Chondrocyte (in vitro differentiated cells): ENCODE data around the gene RALY. TPM values are rescaled to one million over a fixed set of nuclear protein-coding genes. Genes with fewer than 3 reads are reported as not detected.

Source experiments
- DNase-seq: peaks from one replicate; pipeline ENCODE4 v3.0.0; 2021; ENCODE audit warnings: mixed read lengths, low spot score
- H3K27ac Mint-ChIP-seq: one replicate; pipeline ENCODE4 v1.8.0; 2021; ENCODE audit warnings: mild to moderate bottlenecking, moderate library complexity, mixed read lengths; ENCODE audit not compliant: unreplicated experiment
- H3K27me3 Mint-ChIP-seq: 2 replicates; pipeline ENCODE4 v1.8.0; 2021; ENCODE audit warnings: low read depth, mixed read lengths
- H3K36me3 Mint-ChIP-seq: 2 replicates; pipeline ENCODE4 v1.8.0; 2021; ENCODE audit warnings: low read depth, mixed read lengths
- H3K4me1 Mint-ChIP-seq: 2 replicates; pipeline ENCODE4 v1.8.0; 2021; ENCODE audit warnings: low read depth, mild to moderate bottlenecking, mixed read lengths
- H3K4me3 Mint-ChIP-seq: one replicate; pipeline ENCODE4 v1.8.0; 2021; ENCODE audit warnings: mild to moderate bottlenecking, moderate library complexity, mixed read lengths; ENCODE audit not compliant: unreplicated experiment
- H3K9me3 Mint-ChIP-seq: 2 replicates; pipeline ENCODE4 v1.8.0; 2021; ENCODE audit warnings: low read depth, mixed read lengths
- total RNA-seq: library from RNA; stranded (reverse); gene quantifications from 3 replicates; pipeline ENCODE4 v1.2.1, GENCODE V29; 2021
- TF ChIP-seq, protein P1 (sequence below): fragments of 200-600 bp; sonication (generic); IDR thresholded peaks from 2 replicates; pipeline ENCODE4 v1.5.0; 2021; ENCODE audit warnings: antibody characterized with exemption, mild to moderate bottlenecking, moderate library complexity

Gene RALY
- total RNA-seq, 1 donor from 2014 or later: 169 TPM

DNA sequence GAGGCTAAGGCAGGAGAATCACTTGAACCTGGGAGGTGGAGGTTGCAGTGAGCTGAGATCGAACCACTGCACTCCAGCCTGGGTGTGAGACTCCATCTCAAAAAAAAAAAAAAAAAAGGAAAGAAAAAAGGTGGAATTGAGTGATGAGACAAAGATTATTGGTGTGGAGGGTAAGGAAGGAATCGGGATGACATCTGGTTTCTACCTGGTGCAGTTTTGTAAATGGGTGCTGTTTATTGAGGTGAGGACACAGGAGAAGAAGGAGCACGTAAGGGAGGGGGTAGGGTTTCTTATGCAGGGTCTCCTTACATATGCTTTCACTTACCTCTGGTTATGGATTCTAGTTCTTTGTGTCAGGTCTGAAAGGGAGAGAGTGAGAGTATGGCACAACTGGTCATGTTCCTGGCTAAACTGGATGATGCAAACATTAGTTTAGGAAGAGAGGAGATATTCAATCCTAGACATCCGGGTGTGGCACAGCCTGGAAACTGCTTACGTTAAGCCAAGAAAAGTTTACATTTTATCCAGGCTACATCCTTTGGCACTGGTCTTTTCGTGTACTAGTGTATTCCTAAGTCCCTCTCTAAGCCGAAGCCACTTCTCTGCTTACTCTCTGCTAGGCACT lies 5.4 kb downstream of the RALY start:
- Mint-ChIP-seq H3K27me3 (no peaks in the 10 kb centered on the region), H3K36me3 (peaks cover 2% of the 10 kb centered on the region), H3K27ac (peak overlapping the region; percentile 18), H3K4me3 (no peak overlapping the region), H3K9me3 (no peaks in the 10 kb centered on the region), H3K4me1 (peaks cover 68% of the 10 kb centered on the region)
- TF ChIP-seq, protein P1, sequence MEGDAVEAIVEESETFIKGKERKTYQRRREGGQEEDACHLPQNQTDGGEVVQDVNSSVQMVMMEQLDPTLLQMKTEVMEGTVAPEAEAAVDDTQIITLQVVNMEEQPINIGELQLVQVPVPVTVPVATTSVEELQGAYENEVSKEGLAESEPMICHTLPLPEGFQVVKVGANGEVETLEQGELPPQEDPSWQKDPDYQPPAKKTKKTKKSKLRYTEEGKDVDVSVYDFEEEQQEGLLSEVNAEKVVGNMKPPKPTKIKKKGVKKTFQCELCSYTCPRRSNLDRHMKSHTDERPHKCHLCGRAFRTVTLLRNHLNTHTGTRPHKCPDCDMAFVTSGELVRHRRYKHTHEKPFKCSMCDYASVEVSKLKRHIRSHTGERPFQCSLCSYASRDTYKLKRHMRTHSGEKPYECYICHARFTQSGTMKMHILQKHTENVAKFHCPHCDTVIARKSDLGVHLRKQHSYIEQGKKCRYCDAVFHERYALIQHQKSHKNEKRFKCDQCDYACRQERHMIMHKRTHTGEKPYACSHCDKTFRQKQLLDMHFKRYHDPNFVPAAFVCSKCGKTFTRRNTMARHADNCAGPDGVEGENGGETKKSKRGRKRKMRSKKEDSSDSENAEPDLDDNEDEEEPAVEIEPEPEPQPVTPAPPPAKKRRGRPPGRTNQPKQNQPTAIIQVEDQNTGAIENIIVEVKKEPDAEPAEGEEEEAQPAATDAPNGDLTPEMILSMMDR: no peak
- DNase-seq: no peak

DNA sequence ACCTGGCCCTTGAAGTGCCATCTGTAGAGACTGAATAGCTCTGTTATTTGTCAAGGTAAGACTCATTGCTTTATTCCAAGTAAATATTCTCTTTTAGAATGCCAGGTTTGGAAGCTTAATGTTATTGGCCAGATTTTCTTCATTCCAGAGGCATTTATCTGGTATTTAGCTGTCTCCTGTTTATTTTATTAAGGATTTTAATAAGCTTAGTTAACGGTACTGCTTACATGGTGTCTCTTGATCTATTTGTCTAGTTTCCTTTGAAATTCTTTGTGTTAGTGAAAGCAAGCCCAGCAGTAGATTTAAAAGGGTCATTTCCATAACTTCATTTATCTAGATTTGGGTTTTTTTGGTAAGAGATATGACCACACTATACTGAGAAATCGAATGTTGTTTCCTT lies 7.7 kb downstream of the RALY start:
- no peak overlapping the region for H3K27ac Mint-ChIP-seq
- H3K4me1 Mint-ChIP-seq: peaks cover 56% of the 10 kb centered on the region
- TF ChIP-seq, protein P1: no peak
- no peak for DNase-seq
- peaks cover 2% of the 10 kb centered on the region for H3K36me3 Mint-ChIP-seq
- H3K9me3 Mint-ChIP-seq: no peaks in the 10 kb centered on the region
- H3K4me3 Mint-ChIP-seq: no peak overlapping the region
- H3K27me3 Mint-ChIP-seq: no peaks in the 10 kb centered on the region

DNA sequence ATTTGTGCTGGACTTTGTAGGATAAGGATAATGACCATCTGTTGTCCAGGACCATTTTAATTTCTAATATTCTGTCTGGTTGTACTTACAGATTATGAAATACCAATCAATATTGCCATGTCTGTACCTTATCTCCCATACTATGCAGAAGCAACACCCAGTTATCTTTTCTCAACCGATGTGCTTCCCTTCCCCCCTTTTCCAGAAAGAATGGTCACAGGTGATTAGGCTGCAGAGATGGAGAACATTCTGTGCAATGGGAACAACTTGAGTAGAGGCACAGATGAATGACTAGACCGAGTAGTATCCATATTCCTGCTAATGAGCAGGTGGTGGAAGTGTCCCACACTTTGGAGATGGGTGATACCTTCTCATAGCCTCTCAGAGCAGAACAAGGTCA lies 10.5 kb downstream of the RALY start:
- peaks cover 50% of the 10 kb centered on the region for H3K4me1 Mint-ChIP-seq
- no peak overlapping the region for H3K27ac Mint-ChIP-seq

GRCh38 chr20:34004790-34005457 lies 11.2 kb downstream of the RALY start:
- no peak for DNase-seq
- Mint-ChIP-seq H3K9me3 (no peaks in the 10 kb centered on the region), H3K4me3 (no peak overlapping the region), H3K27me3 (no peaks in the 10 kb centered on the region), H3K27ac (no peak overlapping the region), H3K36me3 (peaks cover 2% of the 10 kb centered on the region), H3K4me1 (peaks cover 48% of the 10 kb centered on the region)
- TF ChIP-seq, protein P1: no peak

More for the DNA sequence above, 10.5 kb downstream of the RALY start:
- TF ChIP-seq, protein P1: no peak
- DNase-seq: no peak
- no peaks in the 10 kb centered on the region for H3K9me3 Mint-ChIP-seq
- H3K27me3 Mint-ChIP-seq: no peaks in the 10 kb centered on the region
- peaks cover 2% of the 10 kb centered on the region for H3K36me3 Mint-ChIP-seq
- H3K4me3 Mint-ChIP-seq: no peak overlapping the region

- Mint-ChIP-seq H3K4me1 (peaks cover 44% of the 10 kb centered on the region), H3K27ac (no peak overlapping the region), H3K27me3 (no peaks in the 10 kb centered on the region), H3K36me3 (peaks cover 2% of the 10 kb centered on the region), H3K4me3 (no peak overlapping the region), H3K9me3 (no peaks in the 10 kb centered on the region)
- TF ChIP-seq, protein P1: no peak
- no peak for DNase-seq
Measured at GRCh38 chr20:34006619-34007018, 12.9 kb downstream of the RALY start.
